GM18517 (cell line): Measurements from ENCODE around the gene SBK3.
"Not testable (repeated sequence)": the region's sequence is repeated elsewhere in the genome, so short reads cannot be mapped to it uniquely, and the experiment has no call there.

ENCODE experiments used
- ATAC-seq: cut with Tn5 transposase; IDR thresholded peaks from one replicate; pipeline ENCODE4 v1.9.1; 2021; ENCODE audit warnings: mild to moderate bottlenecking, moderate library complexity; ENCODE audit not compliant: unreplicated experiment

Gene SBK3, protein sequence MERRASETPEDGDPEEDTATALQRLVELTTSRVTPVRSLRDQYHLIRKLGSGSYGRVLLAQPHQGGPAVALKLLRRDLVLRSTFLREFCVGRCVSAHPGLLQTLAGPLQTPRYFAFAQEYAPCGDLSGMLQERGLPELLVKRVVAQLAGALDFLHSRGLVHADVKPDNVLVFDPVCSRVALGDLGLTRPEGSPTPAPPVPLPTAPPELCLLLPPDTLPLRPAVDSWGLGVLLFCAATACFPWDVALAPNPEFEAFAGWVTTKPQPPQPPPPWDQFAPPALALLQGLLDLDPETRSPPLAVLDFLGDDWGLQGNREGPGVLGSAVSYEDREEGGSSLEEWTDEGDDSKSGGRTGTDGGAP

DNA sequence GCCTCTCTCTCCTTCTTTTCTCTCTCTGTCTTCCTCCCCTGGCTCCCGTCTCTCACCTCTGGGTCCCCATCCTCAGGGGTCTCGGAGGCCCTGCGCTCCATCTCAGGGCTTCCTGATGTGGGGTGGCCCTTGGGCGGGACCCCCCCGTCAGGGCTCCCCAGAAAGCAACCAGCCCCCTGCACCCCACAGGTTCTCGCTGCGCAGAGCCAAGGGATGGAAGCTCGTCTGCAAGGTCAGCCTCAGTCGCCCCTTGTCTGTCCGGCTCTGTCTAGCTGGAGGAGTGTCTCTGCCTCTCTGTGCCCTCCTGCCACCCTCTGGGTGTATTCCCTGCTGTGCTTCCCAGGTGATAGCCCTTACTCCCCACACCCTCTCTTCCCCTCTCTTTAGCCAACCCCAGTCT, at the start of gene SBK3:
SBK3 (minus strand) TSS at position 101 of the 400 bp plus-strand sequence; CDS start at position 101, 0 bp downstream.
- no peak for ATAC-seq

DNA sequence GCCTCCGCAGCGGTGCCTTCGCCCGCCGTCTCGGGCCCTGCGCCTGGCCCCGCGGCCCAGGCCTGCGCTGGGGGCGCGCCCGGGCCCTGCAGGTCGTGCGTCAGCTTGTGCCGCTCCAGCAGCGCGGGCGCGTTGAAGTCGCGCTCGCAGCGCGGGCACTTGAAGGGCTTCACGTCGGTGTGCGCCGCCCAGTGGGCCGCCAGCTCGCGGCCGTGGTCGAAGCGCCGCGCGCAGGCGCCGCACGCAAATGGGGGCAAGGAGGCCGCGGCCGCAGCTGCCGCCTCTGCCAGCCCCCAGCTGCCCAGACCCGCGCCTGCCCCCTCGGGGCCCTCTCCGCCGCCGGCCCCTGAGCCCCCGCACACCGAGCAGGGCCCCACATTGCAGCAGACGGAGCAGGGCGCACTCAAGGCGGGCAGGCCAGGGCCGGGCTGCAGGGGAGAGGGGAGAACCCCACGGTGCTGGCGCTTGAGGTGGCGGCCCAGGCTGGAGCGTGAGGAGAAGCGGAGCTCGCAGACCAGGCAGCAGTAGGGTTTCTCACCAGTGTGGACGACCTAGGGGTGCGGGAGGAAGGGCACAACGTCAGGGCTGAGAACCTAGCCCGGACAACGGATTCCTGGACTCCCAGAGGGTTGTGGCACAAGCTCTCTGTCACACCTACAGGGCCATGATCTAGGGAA, 47.9 kb upstream of the SBK3 start:
- ATAC-seq = no peak

DNA sequence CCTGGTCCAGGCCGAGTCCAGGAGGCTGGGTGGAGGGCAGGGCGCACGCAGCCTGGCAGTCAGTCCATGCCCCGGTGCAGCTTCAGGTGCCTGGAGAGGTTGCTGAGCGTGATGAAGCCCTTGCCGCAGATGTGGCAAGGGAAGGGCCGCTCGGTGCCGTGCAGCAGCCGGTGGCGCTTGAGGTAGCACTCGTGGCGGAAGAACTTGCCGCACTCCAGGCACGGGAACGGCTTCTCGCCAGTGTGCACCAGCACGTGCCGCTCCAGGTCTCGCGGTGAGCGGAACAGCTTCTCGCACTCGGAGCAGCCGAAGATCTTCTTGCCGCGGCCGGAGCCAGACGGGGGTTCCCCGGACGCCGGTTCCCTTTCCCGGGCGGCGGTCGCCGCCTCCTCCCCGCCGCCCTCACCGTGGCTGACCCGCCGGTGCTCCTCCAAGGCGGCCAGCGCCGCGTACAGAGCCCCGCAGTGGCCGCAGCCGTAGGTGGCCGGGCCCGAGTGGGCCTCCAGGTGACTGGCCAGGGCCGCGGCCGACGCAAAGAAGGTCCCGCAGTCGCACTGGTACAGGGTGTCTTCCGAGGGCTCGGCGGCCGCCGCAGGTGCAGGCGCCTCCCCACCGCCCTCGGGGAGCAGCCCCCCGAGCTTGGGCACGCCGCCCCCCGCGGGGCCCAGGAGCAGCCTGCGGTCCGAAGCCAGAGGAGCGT, 47.2 kb upstream of the SBK3 start:
- ATAC-seq = no peak

DNA sequence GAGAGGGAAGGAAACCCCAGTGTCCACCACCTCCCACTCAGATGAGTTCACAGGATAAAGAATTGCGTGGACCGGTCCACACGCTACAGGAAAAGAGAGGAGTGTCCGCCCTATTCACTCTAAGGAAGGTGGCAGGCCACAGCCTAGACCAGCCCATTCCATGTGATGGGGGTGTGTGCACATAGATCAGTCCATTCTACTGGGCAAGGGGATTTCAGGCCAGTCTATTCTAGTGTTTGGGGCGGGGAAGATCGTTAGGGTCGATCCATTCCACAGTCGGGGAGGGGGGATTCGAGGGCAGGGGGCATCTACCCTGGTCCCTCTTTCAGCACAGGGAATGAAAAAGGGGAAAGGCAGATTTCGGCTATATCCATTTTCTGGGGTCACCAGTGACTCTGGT, 46.2 kb upstream of the SBK3 start:
- no peak for ATAC-seq

DNA sequence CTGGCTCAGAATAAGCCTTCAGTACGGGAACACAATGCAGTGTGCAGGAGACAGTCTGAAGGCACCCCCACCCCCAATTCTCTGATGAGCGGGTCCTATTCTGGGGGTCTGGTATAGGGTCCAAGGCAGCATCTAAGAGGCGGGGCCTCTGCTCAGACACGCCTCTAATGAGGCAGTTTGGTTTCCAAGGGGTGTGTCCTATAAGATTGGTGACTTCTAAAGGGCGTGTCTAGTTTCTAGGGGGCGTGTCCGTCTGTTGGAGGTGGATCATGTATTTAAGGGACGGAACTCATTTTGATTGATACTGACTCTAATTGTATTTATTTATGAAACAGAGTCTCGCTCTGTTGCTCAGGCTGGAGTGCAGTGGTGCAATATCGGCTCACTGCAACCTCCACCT, 45.3 kb upstream of the SBK3 start:
- no peak for ATAC-seq

DNA sequence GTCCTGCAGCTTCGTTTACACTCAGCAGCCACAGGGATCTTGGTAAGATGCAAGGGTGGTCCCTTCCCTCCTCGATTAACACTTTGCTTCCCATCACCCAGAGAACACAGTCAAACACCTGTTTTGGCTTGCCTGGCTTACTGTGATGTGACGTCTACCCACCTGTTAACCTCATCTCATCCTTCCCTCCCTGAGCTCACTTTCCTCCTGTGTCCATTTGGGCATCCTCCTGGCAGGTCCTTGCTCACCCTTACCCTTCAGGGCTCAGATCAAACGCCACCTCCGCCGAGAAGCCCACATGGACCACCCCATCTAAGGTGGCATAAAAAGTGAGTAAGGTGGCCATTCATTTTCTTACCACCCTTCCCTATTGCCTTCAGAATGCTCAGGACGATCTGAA, 44.8 kb upstream of the SBK3 start:
- no peak for ATAC-seq

DNA sequence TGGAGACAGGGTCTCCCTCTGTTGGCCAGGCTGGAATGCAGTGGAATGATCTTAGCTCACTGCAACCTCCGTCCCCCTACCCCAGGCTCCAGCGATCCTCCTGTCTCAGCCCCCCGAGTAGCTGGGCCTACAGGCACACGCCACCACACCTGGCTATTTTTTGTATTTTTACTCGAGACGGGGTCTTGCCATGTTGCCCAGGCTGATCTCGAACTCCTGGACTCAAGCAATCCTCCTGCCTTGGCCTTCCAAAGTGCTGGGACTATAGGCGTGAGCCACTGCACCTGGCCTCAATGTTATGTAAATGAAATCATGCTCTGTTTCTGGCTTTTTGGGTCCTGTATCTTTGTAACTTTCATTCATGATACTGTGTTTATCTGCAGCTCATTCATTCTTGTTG, 43.4 kb upstream of the SBK3 start:
- no peak for ATAC-seq

DNA sequence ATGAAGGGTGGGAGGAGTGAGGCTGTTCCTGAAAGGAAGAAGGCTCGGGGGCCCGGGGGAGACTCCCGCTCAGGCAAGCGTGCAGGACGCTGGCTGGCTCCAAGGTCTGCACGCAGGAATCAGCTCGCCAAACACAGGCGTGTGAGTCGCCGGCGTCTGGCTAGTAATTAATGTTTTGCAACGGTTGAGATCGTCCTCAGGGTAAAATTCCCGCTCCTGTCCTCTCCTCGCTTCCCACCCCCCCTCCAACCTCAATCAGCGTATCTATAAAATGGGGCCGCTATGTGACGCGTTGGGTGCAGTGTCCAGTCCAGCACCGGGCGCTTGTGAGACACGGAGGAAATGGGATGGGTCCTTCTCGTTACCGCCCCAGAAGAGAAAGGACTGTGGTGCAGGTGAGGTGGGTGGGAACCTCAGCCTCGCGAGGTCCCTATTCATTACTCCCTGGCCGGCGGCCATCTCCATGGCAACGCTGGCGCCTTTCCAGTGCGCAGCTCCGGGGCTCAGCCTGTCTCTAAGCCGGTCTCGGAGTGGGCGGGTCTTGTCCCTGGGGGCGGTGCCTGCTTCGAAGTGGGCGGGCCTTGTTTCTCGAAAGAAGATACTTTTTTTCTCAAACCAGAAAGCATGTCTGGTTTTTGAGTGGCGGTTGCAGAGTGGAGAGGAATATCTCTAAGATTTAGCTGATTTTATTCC, 41.8 kb upstream of the SBK3 start:
- peak; percentile 85 for ATAC-seq

DNA sequence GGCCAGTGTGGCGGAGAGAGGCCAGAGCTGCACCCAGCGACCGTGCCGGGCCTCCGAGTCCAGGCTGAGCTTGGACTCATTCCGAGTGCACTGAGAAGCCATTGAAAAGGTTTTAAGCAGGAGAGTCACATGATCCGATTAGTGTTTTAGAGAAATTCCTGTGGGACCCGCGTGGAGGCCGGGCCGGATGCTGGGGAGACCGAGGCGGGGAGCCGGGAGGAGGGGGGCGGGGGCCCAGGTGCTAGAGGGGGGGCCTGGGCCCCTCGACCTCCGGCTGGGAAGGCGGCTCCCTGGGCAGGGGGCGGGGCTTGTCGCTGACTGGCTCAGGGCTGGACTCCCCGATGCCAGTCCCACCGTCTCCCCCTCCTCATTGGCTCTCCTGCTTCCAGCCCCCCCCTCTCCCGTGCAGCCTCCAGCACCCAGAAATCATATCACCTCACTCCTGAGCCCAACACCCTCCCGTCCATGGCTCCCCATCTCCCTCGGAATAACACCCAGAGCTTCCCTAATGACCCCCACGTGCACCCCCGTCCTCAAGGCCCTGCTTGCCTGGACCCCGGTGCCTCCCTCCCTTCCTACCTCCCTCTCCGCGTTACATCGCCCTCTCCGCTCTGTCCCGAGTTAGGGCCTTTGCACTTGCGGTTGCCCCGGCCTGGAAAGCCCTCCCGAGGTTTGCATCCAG, 40.5 kb upstream of the SBK3 start:
- no peak for ATAC-seq

DNA sequence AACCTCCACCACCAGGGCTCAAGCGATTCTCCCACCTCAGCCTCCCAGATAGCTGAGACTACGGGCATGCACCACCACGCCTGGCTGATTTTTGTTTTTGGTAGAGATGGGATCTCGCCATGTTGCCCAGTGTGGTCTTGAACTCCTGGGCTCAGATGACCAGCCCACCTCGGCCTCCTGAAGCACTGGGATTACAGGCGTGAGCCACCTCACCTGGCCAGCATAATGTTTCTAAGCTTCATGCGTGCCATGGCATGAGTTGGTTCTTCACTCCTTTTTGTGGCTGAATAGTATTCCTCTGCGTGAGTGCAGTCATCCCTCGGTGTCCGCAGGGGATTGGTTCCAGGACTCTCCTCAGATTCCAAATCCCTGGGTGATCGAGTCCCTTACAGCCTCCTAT, 39.5 kb upstream of the SBK3 start:
- no peak for ATAC-seq

DNA sequence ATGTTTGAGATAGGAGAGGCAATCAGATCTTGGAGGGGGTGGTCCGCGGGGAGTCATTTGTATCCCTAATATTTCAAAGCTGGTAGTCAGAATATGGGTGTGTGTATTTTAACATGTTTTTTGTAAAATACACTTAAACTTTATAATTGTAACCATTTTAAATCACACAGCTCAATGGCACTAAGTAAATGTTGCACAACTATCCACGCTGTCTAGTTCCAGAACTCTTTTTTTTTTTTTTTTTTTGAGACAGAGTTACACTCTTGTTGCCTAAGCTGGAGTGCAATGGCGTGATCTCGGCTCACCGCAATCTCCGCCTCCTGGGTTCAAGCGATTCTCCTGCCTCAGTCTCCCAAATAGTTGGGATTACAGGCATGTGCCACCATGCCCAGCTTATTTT, 38.6 kb upstream of the SBK3 start:
- ATAC-seq = not testable (repeated sequence)

DNA sequence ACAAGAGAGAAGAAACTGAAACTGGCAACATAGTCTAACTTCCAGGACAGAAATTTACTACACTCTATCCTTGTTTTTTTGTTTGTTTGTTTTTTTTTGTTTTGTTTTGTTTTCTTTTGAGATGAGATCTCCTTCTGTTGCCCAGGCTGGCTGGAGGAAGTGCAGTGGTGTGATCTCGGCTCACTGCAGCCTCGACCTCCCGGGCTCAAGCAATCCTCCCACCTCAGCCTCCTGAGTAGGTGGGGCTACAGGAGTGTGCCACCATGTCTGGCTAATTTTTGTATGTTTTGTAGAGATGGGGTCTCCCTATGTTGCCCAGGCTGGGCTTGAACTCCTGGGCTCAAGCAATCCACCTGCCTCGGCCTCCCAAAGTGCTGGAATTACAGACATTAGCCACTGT, 36.9 kb upstream of the SBK3 start:
- ATAC-seq = not testable (repeated sequence)

DNA sequence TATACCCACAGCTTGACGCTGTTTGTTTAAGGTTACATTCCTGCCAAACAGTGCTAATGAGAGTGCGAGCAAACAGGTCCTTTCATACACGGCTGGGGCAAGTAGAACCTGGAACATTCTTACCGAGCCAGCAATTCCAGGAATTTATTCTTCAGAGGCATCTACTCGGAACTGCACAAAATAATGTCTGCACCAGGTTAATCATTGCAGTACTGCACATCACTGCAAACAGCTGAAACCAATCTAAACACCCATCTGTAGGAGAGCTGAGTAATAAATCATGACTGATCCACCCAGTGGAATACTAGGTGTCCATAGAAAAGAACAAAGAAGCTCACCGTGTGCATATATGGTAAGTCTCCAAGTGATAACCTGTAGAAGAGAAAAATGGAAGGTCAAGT, 36.5 kb upstream of the SBK3 start:
- ATAC-seq = no peak

DNA sequence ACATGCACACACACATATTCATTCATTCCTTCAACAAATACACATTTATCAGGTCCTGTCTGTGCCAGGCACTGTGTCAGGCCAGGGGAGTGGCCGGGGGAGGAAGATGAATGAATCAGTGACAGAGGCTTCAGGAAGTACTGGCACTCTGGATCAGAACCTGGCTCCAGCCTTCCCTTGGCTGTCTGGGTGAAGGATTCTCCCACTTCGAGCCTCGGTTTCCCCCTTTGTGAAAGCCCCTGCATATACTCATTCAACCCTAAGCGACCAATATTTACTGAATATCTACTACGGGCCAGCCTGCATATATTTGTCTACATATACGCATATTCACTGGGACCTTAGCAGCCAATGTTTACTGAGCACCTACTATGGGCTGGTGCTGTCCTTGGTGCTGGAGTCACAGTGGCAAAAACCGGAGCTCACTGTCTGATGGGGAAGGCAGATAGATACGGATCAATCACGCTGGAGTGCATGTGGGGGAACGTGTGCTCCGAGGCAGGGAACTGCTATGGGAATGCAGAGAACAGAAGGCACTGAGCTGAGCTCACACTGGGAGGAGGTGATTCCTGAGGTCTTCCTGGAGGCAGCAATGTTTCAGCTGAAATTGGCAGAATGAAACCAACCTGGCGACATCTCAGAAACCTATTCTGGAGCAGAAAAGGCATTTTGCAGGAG, 35.9 kb upstream of the SBK3 start:
- ATAC-seq = no peak

DNA sequence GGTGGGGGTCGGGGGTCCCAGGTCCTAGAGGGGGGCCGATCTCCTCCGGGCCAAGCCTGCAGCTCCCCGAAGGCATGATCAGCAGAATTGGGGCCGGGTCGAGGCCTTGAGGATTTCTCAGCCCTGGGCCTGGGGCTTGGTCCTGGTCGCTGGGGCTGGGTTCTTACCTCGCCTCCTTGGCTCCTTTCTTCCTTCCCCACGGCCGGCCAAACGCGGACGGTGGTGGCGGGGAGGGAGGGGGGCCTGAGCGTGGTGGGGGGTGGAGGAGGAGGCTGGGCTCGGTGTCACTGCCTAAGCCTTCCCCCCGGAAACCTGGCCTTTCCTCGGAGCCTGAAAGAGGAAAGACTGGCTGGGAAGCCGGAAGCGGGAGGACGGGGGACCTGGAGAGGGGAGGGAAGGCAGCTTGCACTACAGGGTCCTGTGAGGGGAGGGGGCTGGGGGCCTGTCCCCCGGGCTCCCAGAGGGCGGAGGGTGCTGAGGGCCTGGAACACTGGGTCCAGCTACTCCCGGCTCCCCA, 35.3 kb upstream of the SBK3 start, which contains the start of gene ZNF579:
ZNF579 (minus strand) TSS at position 221 of the 517 bp plus-strand sequence. CDS start 1,209 bp downstream, outside the sequence.
- no peak for ATAC-seq

DNA sequence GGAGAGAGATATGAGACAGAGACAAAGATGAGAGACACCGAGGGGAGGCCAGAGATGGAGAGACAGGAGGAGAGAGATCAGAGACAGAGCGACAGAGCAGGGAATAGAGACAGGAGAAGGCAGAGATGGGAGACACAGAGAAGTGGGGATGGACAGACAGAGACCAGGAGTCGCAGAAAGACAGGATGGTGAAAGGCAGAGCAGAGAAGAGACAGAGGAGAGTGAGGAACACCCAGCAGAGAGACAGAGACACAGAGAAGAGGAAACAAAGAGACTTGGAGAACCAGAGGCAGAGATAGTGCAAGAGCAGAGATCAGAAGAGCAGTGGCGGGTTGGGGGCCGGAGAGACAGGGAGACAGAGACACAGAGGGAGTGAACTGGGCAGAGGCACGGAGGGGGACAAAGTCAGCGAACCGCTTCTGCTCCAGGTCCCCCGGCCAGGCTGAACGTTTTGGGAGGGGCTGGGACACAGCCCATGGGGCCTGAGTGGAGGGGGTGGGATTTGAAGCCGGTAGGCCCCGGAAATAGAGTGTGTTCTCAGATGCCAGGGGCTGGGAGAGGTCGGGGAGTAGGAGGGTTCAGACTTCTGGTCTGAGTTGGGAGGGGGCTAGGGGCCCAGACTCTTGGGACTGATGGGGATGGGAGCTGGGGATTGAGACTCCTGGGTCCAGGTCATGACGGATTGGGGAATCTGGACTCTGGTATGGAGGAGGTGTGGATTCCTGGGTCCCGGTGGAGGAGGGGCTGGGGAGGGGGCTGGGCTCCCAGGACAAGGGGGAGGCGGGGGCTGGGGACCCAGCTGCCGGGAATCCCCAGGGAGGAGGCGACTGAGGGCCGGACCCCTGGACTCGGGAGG, 34.7 kb upstream of the SBK3 start:
- ATAC-seq = no peak

DNA sequence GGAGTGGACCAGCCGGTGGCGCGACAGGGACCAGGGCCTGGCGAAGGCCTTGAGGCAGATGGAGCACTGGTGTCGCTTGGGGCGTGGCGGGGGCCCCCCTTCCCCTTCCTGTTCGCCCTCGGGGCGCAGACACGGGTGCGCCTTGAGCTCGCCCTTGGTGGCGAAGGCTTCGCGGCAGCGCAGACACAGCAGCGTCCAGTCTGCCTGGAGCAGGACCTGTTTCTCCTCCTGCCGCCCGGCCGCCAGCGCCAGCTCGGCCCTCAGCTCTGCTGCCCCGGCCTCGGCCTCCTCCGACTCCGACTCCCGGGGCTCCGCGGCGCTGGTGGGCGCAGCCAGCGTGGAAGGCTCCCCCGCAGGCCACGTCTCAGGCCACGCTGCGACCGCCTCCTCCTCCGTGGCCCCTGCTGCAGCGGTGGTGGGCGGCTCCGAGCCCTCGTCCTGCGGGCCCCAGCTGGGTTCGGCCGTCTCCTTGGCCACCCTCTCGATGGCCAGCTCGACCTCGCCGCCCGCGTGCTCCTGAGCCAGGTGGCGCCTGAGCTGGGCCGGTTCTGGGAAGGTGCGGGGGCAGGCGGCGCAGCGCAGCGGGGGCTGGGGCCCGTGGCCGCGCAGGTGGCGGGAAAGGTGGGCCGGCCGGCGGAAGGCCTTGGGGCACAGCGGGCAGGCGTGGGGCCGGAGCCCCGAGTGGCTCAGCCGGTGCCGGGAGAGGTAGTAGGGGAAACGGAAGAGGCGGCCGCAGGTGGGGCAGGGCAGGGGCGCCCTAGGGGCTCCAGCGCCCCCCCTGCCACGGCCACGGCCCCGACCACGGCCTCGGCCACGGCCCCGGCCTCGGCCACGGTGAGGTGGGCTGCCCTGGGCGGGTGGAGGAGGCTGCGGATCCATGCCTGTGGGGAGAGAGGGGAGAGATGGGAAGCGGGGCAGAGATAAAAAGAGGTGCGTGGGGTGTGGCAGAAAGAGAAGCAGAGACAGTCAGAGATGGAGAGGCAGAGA, 33.7 kb upstream of the SBK3 start:
- ATAC-seq = no peak
